Measurements from ENCODE around the gene THRA. TPM values are rescaled to one million over a fixed set of nuclear protein-coding genes. Genes with fewer than 3 reads are reported as not detected.

THRA gene
- polyA plus RNA-seq, 1 donor (not counting 4 experiments of a cell fraction or from before 2014, with no cell fraction given): 4.5 TPM

DNA sequence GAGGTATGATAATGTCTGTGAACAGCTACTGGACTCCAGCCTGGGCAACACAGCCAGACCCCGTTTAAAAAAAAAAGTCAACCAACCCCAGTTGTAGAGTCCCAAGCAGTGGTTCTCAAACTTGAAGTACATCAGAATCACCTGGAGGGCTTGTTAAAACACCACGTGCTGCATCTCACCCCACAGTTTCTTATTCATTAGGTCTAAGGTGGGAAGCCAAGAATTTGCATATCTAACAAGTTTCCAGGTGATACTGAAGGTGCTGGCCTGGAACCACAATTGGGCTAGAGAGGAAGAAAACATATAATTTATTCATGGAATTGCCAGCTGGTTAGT is 52.3 kb downstream of the THRA start:
- H2AFZ ChIP-seq (ENCODE audit: control insufficient read depth, low read length): no peak overlapping the region
- H3K9me1 ChIP-seq (ENCODE audit: control insufficient read depth, extremely low read depth, insufficient read depth, low read length): no peaks in the 10 kb centered on the region
- H3K36me3 ChIP-seq (ENCODE audit: control insufficient read depth in 2 of 2, extremely low read depth in 1 of 2, insufficient read depth in 2 of 2, low read length in 2 of 2): no peaks in the 10 kb centered on the region
- H3K4me2 ChIP-seq (ENCODE audit: control insufficient read depth, extremely low read depth, insufficient read depth, low read depth, low read length): no peak overlapping the region
- no peak for TF ChIP-seq EZH2 (IDR thresholded peaks at IDR 0.05; ENCODE audit: low read length)
- TF ChIP-seq, protein P1, sequence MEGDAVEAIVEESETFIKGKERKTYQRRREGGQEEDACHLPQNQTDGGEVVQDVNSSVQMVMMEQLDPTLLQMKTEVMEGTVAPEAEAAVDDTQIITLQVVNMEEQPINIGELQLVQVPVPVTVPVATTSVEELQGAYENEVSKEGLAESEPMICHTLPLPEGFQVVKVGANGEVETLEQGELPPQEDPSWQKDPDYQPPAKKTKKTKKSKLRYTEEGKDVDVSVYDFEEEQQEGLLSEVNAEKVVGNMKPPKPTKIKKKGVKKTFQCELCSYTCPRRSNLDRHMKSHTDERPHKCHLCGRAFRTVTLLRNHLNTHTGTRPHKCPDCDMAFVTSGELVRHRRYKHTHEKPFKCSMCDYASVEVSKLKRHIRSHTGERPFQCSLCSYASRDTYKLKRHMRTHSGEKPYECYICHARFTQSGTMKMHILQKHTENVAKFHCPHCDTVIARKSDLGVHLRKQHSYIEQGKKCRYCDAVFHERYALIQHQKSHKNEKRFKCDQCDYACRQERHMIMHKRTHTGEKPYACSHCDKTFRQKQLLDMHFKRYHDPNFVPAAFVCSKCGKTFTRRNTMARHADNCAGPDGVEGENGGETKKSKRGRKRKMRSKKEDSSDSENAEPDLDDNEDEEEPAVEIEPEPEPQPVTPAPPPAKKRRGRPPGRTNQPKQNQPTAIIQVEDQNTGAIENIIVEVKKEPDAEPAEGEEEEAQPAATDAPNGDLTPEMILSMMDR (optimal IDR thresholded peaks at IDR 0.05 in 1 of 3, IDR thresholded peaks at IDR 0.05 in 1 of 3, conservative IDR thresholded peaks at IDR 0.05 in 1 of 3; ENCODE audit: extremely low read depth in 1 of 3, insufficient read depth in 2 of 3, low read length in 3 of 3): no peak
- no peak overlapping the region for H3K9ac ChIP-seq (ENCODE audit: control insufficient read depth, extremely low read depth, insufficient read depth, low read length)
- no peaks in the 10 kb centered on the region for H3K27me3 ChIP-seq (ENCODE audit: control insufficient read depth, extremely low read depth, insufficient read depth, low read length)
- H3K27ac ChIP-seq (ENCODE audit: control insufficient read depth, insufficient read depth, low read length): no peak overlapping the region
- H3K9me3 ChIP-seq (ENCODE audit: control insufficient read depth, low read depth, low read length): no peaks in the 10 kb centered on the region
- dilution Hi-C loops (cut with MboI; ENCODE audit: extremely low pct_ligation_motif_present, low sequenced_read_pairs): no loop called here
- DNase-seq (ENCODE audit: low read depth, low spot score) (no peak), FAIRE-seq (no peak)
- H3K79me2 ChIP-seq (ENCODE audit: control insufficient read depth, insufficient read depth, low read length): peaks cover under 1% of the 10 kb centered on the region
- no peak overlapping the region for H3K4me3 ChIP-seq (ENCODE audit: control insufficient read depth in 2 of 3, extremely low read depth in 1 of 3, insufficient read depth in 2 of 3, low read depth in 1 of 3, low read length in 3 of 3)
- H4K20me1 ChIP-seq (ENCODE audit: control insufficient read depth, extremely low read depth, insufficient read depth, low read length): no peaks in the 10 kb centered on the region
- peaks cover 40% of the 10 kb centered on the region for H3K4me1 ChIP-seq (ENCODE audit: control insufficient read depth, extremely low read depth, insufficient read depth, low read length)

DNA sequence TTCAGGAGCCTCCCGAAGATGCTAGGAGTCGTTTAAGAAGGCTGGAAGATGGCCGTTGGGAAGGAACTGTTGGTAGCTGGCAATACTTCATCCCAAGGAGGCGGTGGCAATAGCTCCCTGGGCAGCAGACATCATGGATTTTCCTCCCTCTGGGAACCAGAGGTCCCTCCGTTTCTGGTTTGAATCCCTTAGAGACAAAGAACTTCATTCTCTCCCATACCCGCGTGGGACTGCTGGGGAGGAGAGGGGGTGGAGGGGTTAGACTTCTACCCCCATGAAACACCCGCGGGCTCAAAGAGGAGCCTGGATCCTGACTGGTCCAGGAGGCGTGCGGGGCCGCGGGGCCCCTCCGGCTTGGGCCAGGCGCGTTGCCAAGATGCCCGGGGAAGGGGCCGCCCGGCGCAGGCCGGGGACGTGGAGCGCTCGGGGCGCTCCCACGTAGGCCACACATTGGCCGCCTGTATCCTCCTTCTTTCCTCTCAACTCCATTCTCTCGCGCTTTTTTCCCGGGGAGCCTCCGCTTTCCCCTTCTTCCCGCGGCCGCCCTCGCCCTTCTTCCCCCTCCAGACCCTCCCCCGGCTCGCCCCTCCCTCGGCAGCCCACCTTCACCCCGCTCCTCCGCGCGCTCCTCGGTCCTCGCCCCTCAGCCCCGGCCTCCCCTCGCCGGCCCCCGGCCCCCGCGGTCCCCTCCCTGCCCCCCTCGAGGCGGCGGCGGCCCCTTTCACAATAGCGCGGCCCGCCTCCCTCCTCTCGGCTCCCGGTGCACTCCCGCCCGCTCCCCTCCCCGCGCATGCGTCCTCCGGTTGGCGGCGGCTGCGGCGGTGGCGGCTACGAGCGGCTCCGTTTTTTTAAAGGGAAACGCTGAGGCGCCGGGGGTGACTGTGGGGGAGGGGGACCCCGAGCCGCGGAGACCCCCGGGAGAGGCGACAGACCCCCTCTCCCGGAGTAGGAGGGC is 58.7 kb downstream of the THRA start, which contains the start of gene MSL1:
TSS of gene MSL1 (plus strand) at position 791 of the 955 bp plus-strand sequence. CDS start 642 bp downstream, outside the sequence.
- no peaks in the 10 kb centered on the region for H3K27me3 ChIP-seq (ENCODE audit: control insufficient read depth, extremely low read depth, insufficient read depth, low read length)
- DNase-seq (ENCODE audit: low read depth, low spot score): no peak
- TF ChIP-seq EZH2 (IDR thresholded peaks at IDR 0.05; ENCODE audit: low read length): no peak
- TF ChIP-seq, protein P1 (optimal IDR thresholded peaks at IDR 0.05 in 1 of 3, IDR thresholded peaks at IDR 0.05 in 1 of 3, conservative IDR thresholded peaks at IDR 0.05 in 1 of 3; ENCODE audit: extremely low read depth in 1 of 3, insufficient read depth in 2 of 3, low read length in 3 of 3): no peak
- H3K9me3 ChIP-seq (ENCODE audit: control insufficient read depth, low read depth, low read length): no peaks in the 10 kb centered on the region
- peaks cover 55% of the 10 kb centered on the region for H3K79me2 ChIP-seq (ENCODE audit: control insufficient read depth, insufficient read depth, low read length)
- H3K4me2 ChIP-seq (ENCODE audit: control insufficient read depth, extremely low read depth, insufficient read depth, low read depth, low read length): peak within 1 kb of the TSS; percentile 99
- peak within 1 kb of the TSS; percentile 75 for H3K9ac ChIP-seq (ENCODE audit: control insufficient read depth, extremely low read depth, insufficient read depth, low read length)
- H3K9me1 ChIP-seq (ENCODE audit: control insufficient read depth, extremely low read depth, insufficient read depth, low read length): no peaks in the 10 kb centered on the region
- H3K27ac ChIP-seq (ENCODE audit: control insufficient read depth, insufficient read depth, low read length): peak within 1 kb of the TSS; percentile 76
- H4K20me1 ChIP-seq (ENCODE audit: control insufficient read depth, extremely low read depth, insufficient read depth, low read length): peaks cover 9% of the 10 kb centered on the region
- dilution Hi-C loops (cut with MboI; ENCODE audit: extremely low pct_ligation_motif_present, low sequenced_read_pairs): no loop called here
- no peak for FAIRE-seq
- H3K4me1 ChIP-seq (ENCODE audit: control insufficient read depth, extremely low read depth, insufficient read depth, low read length): peaks cover 19% of the 10 kb centered on the region
- peak within 1 kb of the TSS; percentile 70 to 99 (median 97) for H3K4me3 ChIP-seq (ENCODE audit: control insufficient read depth in 2 of 3, extremely low read depth in 1 of 3, insufficient read depth in 2 of 3, low read depth in 1 of 3, low read length in 3 of 3)
- H3K36me3 ChIP-seq (ENCODE audit: control insufficient read depth in 2 of 2, extremely low read depth in 1 of 2, insufficient read depth in 2 of 2, low read length in 2 of 2): peaks cover 2 to 12% of the 10 kb centered on the region in 2 experiments
- H2AFZ ChIP-seq (ENCODE audit: control insufficient read depth, low read length): peak within 1 kb of the TSS; percentile 4
